Subcutaneous abdominal adipose tissue (tissue), 5 donors: ENCODE results near the gene CNTN4.

ENCODE experiments used
- H3K27ac ChIP-seq: one replicate; pipeline ENCODE4 v1.7.0; 2013; ENCODE audit warnings: low read depth, mild to moderate bottlenecking, inconsistent platforms, low read length, moderate library complexity
- H3K27me3 ChIP-seq, 5 donors: one replicate each; pipeline ENCODE4 v1.7.0; 2013; ENCODE audit warnings: low read length in 5 of 5, inconsistent platforms in 1 of 5; ENCODE audit not compliant: control insufficient read depth in 5 of 5, insufficient read depth in 4 of 5
- H3K36me3 ChIP-seq, 5 donors: one replicate each; pipeline ENCODE4 v1.7.0; 2013; ENCODE audit warnings: low read length in 5 of 5; ENCODE audit not compliant: control insufficient read depth in 5 of 5, insufficient read depth in 5 of 5
- H3K4me1 ChIP-seq, 5 donors: one replicate each; pipeline ENCODE4 v1.7.0; 2013; ENCODE audit warnings: low read length in 5 of 5, mild to moderate bottlenecking in 3 of 5, moderate library complexity in 1 of 5; ENCODE audit not compliant: control insufficient read depth in 5 of 5, insufficient read depth in 5 of 5
- H3K4me3 ChIP-seq, 5 donors: one replicate each; pipeline ENCODE4 v1.7.0; 2013; ENCODE audit warnings: low read length in 5 of 5, low read depth in 1 of 5
- H3K9ac ChIP-seq, 5 donors: one replicate each; pipeline ENCODE4 v1.7.0; 2013; ENCODE audit warnings: low read length in 5 of 5, mild to moderate bottlenecking in 4 of 5, moderate library complexity in 3 of 5
- H3K9me3 ChIP-seq, 5 donors: one replicate each; pipeline ENCODE4 v1.7.0; 2013; ENCODE audit warnings: low read length in 5 of 5; ENCODE audit not compliant: control insufficient read depth in 5 of 5
- donor health status: healthy.
- donor health status: healthy.
- donor health status: healthy.
- donor health status: healthy.
- donor health status: healthy.

CNTN4 gene

GRCh38 chr3:2993736-2994135 is 895.1 kb downstream of the CNTN4 start:
- no peak overlapping the region for H3K27ac ChIP-seq
- H3K9ac ChIP-seq: no peak overlapping the region
- peaks cover 0 to 4% (median 0%) of the 10 kb centered on the region in 5 donors for H3K4me1 ChIP-seq
- no peak overlapping the region for H3K4me3 ChIP-seq
- no peaks in the 10 kb centered on the region for H3K9me3 ChIP-seq
- H3K27me3 ChIP-seq: no peaks in the 10 kb centered on the region
- no peaks in the 10 kb centered on the region for H3K36me3 ChIP-seq

- no peak overlapping the region for H3K9ac ChIP-seq
- H3K27ac ChIP-seq: no peak overlapping the region
- H3K27me3 ChIP-seq: no peaks in the 10 kb centered on the region
- no peaks in the 10 kb centered on the region for H3K36me3 ChIP-seq
- H3K9me3 ChIP-seq: no peaks in the 10 kb centered on the region
- peaks cover 0 to 4% (median 0%) of the 10 kb centered on the region in 5 donors for H3K4me1 ChIP-seq
- no peak overlapping the region for H3K4me3 ChIP-seq
Observed at GRCh38 chr3:2995195-2995594, 896.5 kb downstream of the CNTN4 start.

GRCh38 chr3:3005146-3005744 is 906.6 kb downstream of the CNTN4 start:
- Histone ChIP-seq H3K27me3 (peaks cover 0 to 2% (median 0%) of the 10 kb centered on the region in 5 donors), H3K27ac (no peak overlapping the region), H3K9ac (no peak overlapping the region), H3K36me3 (no peaks in the 10 kb centered on the region), H3K9me3 (peaks cover 0 to 5% (median 0%) of the 10 kb centered on the region in 5 donors), H3K4me1 (no peaks in the 10 kb centered on the region), H3K4me3 (no peak overlapping the region)

- peaks cover 0 to 7% (median 0%) of the 10 kb centered on the region in 5 donors for H3K4me1 ChIP-seq
- H3K36me3 ChIP-seq: no peaks in the 10 kb centered on the region
- peaks cover 0 to 2% (median 0%) of the 10 kb centered on the region in 5 donors for H3K27me3 ChIP-seq
- no peak overlapping the region for H3K4me3 ChIP-seq
- no peak overlapping the region for H3K27ac ChIP-seq
- H3K9me3 ChIP-seq: peaks cover 0 to 5% (median 0%) of the 10 kb centered on the region in 5 donors
- no peak overlapping the region for H3K9ac ChIP-seq
Observed at GRCh38 chr3:3013317-3014052, 914.8 kb downstream of the CNTN4 start.

GRCh38 chr3:3015185-3016089 is 916.8 kb downstream of the CNTN4 start:
- Histone ChIP-seq H3K9ac (no peak overlapping the region), H3K27me3 (no peaks in the 10 kb centered on the region), H3K4me1 (peaks cover 0 to 7% (median 0%) of the 10 kb centered on the region in 5 donors)

GRCh38 chr3:3016226-3016625 is 917.6 kb downstream of the CNTN4 start:
- no peaks in the 10 kb centered on the region for H3K9me3 ChIP-seq
- no peaks in the 10 kb centered on the region for H3K36me3 ChIP-seq
- H3K9ac ChIP-seq: no peak overlapping the region
- H3K4me1 ChIP-seq: peaks cover 0 to 7% (median 0%) of the 10 kb centered on the region in 5 donors
- no peaks in the 10 kb centered on the region for H3K27me3 ChIP-seq
- H3K27ac ChIP-seq: no peak overlapping the region
- no peak overlapping the region for H3K4me3 ChIP-seq

More at GRCh38 chr3:3015185-3016089, 916.8 kb downstream of the CNTN4 start:
- Histone ChIP-seq H3K36me3 (no peaks in the 10 kb centered on the region), H3K4me3 (no peak overlapping the region), H3K9me3 (no peaks in the 10 kb centered on the region), H3K27ac (no peak overlapping the region)

- H3K9me3 ChIP-seq: no peaks in the 10 kb centered on the region
- H3K9ac ChIP-seq: no peak overlapping the region
- no peak overlapping the region for H3K4me3 ChIP-seq
- H3K4me1 ChIP-seq: no peaks in the 10 kb centered on the region
- peaks cover 0 to 6% (median 0%) of the 10 kb centered on the region in 5 donors for H3K27me3 ChIP-seq
- H3K36me3 ChIP-seq: no peaks in the 10 kb centered on the region
- no peak overlapping the region for H3K27ac ChIP-seq
Observed at GRCh38 chr3:3020209-3020608, 921.5 kb downstream of the CNTN4 start.

- H3K27me3 ChIP-seq: peaks cover 0 to 6% (median 0%) of the 10 kb centered on the region in 5 donors
- H3K27ac ChIP-seq: no peak overlapping the region
- no peak overlapping the region for H3K4me3 ChIP-seq
- no peaks in the 10 kb centered on the region for H3K36me3 ChIP-seq
- H3K9me3 ChIP-seq: no peaks in the 10 kb centered on the region
- no peaks in the 10 kb centered on the region for H3K4me1 ChIP-seq
- no peak overlapping the region for H3K9ac ChIP-seq
Observed at GRCh38 chr3:3023111-3023745, 924.6 kb downstream of the CNTN4 start.

GRCh38 chr3:3027976-3028567 is 929.4 kb downstream of the CNTN4 start:
- no peak overlapping the region for H3K27ac ChIP-seq
- no peaks in the 10 kb centered on the region for H3K9me3 ChIP-seq
- H3K27me3 ChIP-seq: peaks cover 0 to 4% (median 0%) of the 10 kb centered on the region in 5 donors
- no peak overlapping the region for H3K9ac ChIP-seq
- H3K36me3 ChIP-seq: no peaks in the 10 kb centered on the region
- no peaks in the 10 kb centered on the region for H3K4me1 ChIP-seq
- no peak overlapping the region for H3K4me3 ChIP-seq
